K562 (cell line): Measurements from ENCODE around the gene METTL14. TPM values are rescaled to one million over a fixed set of nuclear protein-coding genes. Genes with fewer than 3 reads are reported as not detected.

Source experiments
- polyA plus RNA-seq, 8 experiments: library from polyadenylated mRNA; depleted of rRNA in 4 of 8; stranded (reverse) in 5 of 8; unstranded in 3 of 8; fragments of >200 nt; fragmentation: Nextera tagmentation in 2 of 8; fragmentation: Illumina TruSeq in 1 of 8; extraction: Ambion mirVana in 2 of 8; extraction: Trizol in 1 of 8; gene quantifications; 2 replicates each; pipeline versions ENCODE4 v1.2.1 to v1.2.3, GENCODE V29; 2011 to 2014; ENCODE audit warnings: inconsistent platforms in 1 of 8, missing spikeins in 1 of 8
- small RNA-seq: library from RNA; depleted of rRNA; stranded (forward); fragments of <200 nt; gene quantifications from one replicate; pipeline ENCODE3, GENCODE V24; 2014
- total RNA-seq, 7 experiments: library from RNA; depleted of rRNA in 6 of 7; stranded (reverse); fragments of >200 nt in 6 of 7; fragmentation: Illumina TruSeq in 2 of 7; extraction: Trizol in 2 of 7; gene quantifications; 2 replicates each; pipeline versions ENCODE4 v1.2.1 to v1.2.3, GENCODE V29; 2011 to 2021; ENCODE audit warnings: low replicate concordance in 1 of 7

The METTL14 gene
- total and polyA plus RNA-seq, 9 of the 15 experiments (the other 6 are each of a cell fraction or from before 2014, with no cell fraction given) = 16.7 to 42.4 (median 27.7) TPM

Small RNAs within 50 kb of the gene (small RNA-seq; reads per million reads assigned to genes)
- not detected for gene SEPT14P4

Other genes with a start within 250 kb of the METTL14 start
- 8.1 and 10.4 TPM in 2 replicates for gene SEC24D, start 150.7 kb downstream of the METTL14 start, total RNA-seq (2014; rRNA removed)
- gene SEC24D, start 150.7 kb downstream of the METTL14 start, total RNA-seq (2014; rRNA removed; fragmentation: Illumina TruSeq; extraction: Trizol) = 15.0 and 16.5 TPM in 2 replicates
- 11.3 and 12.1 TPM in 2 replicates for gene SEC24D, start 150.7 kb downstream of the METTL14 start, total RNA-seq (2015; rRNA removed; fragmentation: Illumina TruSeq; extraction: Trizol)
- gene SEC24D, start 150.7 kb downstream of the METTL14 start, total RNA-seq (2021) = 20.0 and 20.1 TPM in 2 replicates
- 22.5 and 37.3 TPM in 2 replicates for gene SEC24D, start 150.7 kb downstream of the METTL14 start, polyA plus RNA-seq (2011; rRNA removed)
- gene SEC24D, start 150.7 kb downstream of the METTL14 start, polyA plus RNA-seq (2014; fragmentation: Illumina TruSeq; extraction: Trizol) = 16.8 and 19.6 TPM in 2 replicates
- 1 to 10 TPM; 7.1 to 8.1 TPM for gene SEC24D, start 150.7 kb downstream of the METTL14 start, polyA plus RNA-seq (2014; fragmentation: Nextera tagmentation; extraction: Ambion mirVana)
- gene SEC24D, start 150.7 kb downstream of the METTL14 start, polyA plus RNA-seq (2014; rRNA removed) = 9.0 and 10.5 TPM in 2 replicates
- not detected in 2 replicates for gene SYNPO2, start 203.5 kb downstream of the METTL14 start, total RNA-seq (2014; rRNA removed)
- not detected in 2 replicates for gene SYNPO2, start 203.5 kb downstream of the METTL14 start, total RNA-seq (2014; rRNA removed; fragmentation: Illumina TruSeq; extraction: Trizol)
- gene SYNPO2, start 203.5 kb downstream of the METTL14 start, total RNA-seq (2015; rRNA removed; fragmentation: Illumina TruSeq; extraction: Trizol) = 0.04 TPM in 1 of 2 replicates, not detected in the other
- gene SYNPO2, start 203.5 kb downstream of the METTL14 start, total RNA-seq (2021) = 0.13 and 0.18 TPM in 2 replicates
- not detected in 2 replicates for gene SYNPO2, start 203.5 kb downstream of the METTL14 start, polyA plus RNA-seq (2011; rRNA removed)
- gene SYNPO2, start 203.5 kb downstream of the METTL14 start, polyA plus RNA-seq (2014; fragmentation: Illumina TruSeq; extraction: Trizol) = 0.03 TPM in 1 of 2 replicates, not detected in the other
- gene SYNPO2, start 203.5 kb downstream of the METTL14 start, polyA plus RNA-seq (2014; fragmentation: Nextera tagmentation; extraction: Ambion mirVana) = not detected
- gene SYNPO2, start 203.5 kb downstream of the METTL14 start, polyA plus RNA-seq (2014; rRNA removed) = not detected in 2 replicates